A549 (cell line): ENCODE data around the gene UCP2. TPM values are rescaled to one million over a fixed set of nuclear protein-coding genes. Genes with fewer than 3 reads are reported as not detected.
A peak's percentile ranks its signal among the peaks of the same experiment; 100 is the strongest.

Experiments used
- ATAC-seq, 2 experiments: fragments of 200-7000 bp in 1 of 2; fragments of >200 bp in 1 of 2; cut with Nextera tagmentation in 1 of 2; cut with Tn5 transposase in 1 of 2; 3 replicates each; pipeline versions ENCODE4 v1.8.0 to v1.9.1; 2018 to 2020; ENCODE audit warnings: mild to moderate bottlenecking in 1 of 2, moderate library complexity in 1 of 2
- CTCF ChIA-PET: fragments of 300-600 bp; sonication (Branson Sonifier 250); formaldehyde crosslinking; extraction: SDS; loops from one replicate; lab custom pipeline; 2021; ENCODE audit warnings: antibody characterized with exemption, inconsistent platforms; lab: Yijun Ruan, JAX
- POLR2A ChIA-PET: fragments of 350-600 bp; formaldehyde crosslinking; extraction: SDS; loops from one replicate; lab custom pipeline; 2021; ENCODE audit warnings: antibody characterized with exemption, inconsistent platforms; lab: Yijun Ruan, JAX
- DNase-seq, 2 experiments: peaks; one replicate each; pipeline versions ENCODE4 v3.0.0 to v3.0.0-alpha.2; 2011 to 2016; ENCODE audit warnings: low read depth in 1 of 2, low spot score in 1 of 2
- FAIRE-seq: peaks from 2 replicates; lab custom pipeline; 2011; peaks lifted over from hg19 to GRCh38; lab: Jason Lieb, UNC
- H3K27ac ChIP-seq, 2 experiments: fragments of >200 bp; sonication (Bioruptor Twin); formaldehyde crosslinking; 3 replicates each; pipeline ENCODE4 v1.5.1; 2016 to 2017
- H3K4me1 ChIP-seq: fragments of >200 bp; sonication (Bioruptor Twin); formaldehyde crosslinking; 3 replicates; pipeline ENCODE4 v1.6.1; 2016
- H3K4me2 ChIP-seq: fragments of >200 bp; sonication (Bioruptor Twin); formaldehyde crosslinking; 3 replicates; pipeline ENCODE4 v1.6.1; 2016
- H3K4me3 ChIP-seq: fragments of >200 bp; sonication (Bioruptor Twin); formaldehyde crosslinking; 3 replicates; pipeline ENCODE4 v1.5.1; 2016
- H3K9me3 ChIP-seq: fragments of >200 bp; sonication (Bioruptor Twin); formaldehyde crosslinking; 3 replicates; pipeline ENCODE4 v1.6.1; 2016
- BCL3 ChIP-seq: fragments of >200 bp; sonication (Bioruptor Twin); formaldehyde crosslinking; IDR thresholded peaks from 3 replicates; pipeline ENCODE4 v1.6.1; 2016
- CHD4 ChIP-seq: fragments of 200-600 bp; sonication (generic); IDR thresholded peaks from 2 replicates; pipeline ENCODE4 v1.6.1; 2016; ENCODE audit warnings: antibody characterized with exemption, mild to moderate bottlenecking, borderline replicate concordance
- EHMT2 ChIP-seq: fragments of 200-600 bp; sonication (generic); IDR thresholded peaks from 2 replicates; pipeline ENCODE4 v1.6.1; 2016; ENCODE audit warnings: antibody characterized with exemption, low read depth, mild to moderate bottlenecking, moderate library complexity
- EP300 ChIP-seq, 2 experiments: fragments of >200 bp; sonication (Bioruptor Twin); formaldehyde crosslinking; IDR thresholded peaks; 2 replicates in 1 of 2; 3 replicates in 1 of 2; pipeline ENCODE4 v1.6.1; 2016 to 2017
- FOXS1 ChIP-seq: fragments of 250-450 bp; sonication (Bioruptor Pico); IDR thresholded peaks from 2 replicates; pipeline ENCODE4 v1.5.0; 2020; ENCODE audit warnings: mild to moderate bottlenecking, moderate library complexity
- HDAC2 ChIP-seq: fragments of 200-600 bp; sonication (generic); IDR thresholded peaks from 2 replicates; pipeline ENCODE4 v1.6.1; 2016
- HOXB5 ChIP-seq: fragments of 250-450 bp; sonication (Bioruptor Pico); IDR thresholded peaks from 2 replicates; pipeline ENCODE4 v1.5.0; 2020; ENCODE audit warnings: mild to moderate bottlenecking, moderate library complexity
- JUNB ChIP-seq: fragments of >200 bp; sonication (Bioruptor Twin); formaldehyde crosslinking; IDR thresholded peaks from 2 replicates; pipeline ENCODE4 v1.6.1; 2016
- KDM5A ChIP-seq: fragments of 200-600 bp; sonication (generic); IDR thresholded peaks from 2 replicates; pipeline ENCODE4 v1.6.1; 2016; ENCODE audit warnings: antibody characterized with exemption, mild to moderate bottlenecking
- MYC ChIP-seq: IDR thresholded peaks from 2 replicates; pipeline ENCODE4 v1.6.1; 2012; ENCODE audit warnings: mild to moderate bottlenecking, inconsistent platforms, low read length, improper control_type of control experiment, borderline replicate concordance
- NR3C1 ChIP-seq: fragments of >200 bp; sonication (Bioruptor Twin); formaldehyde crosslinking; IDR thresholded peaks from 3 replicates; pipeline ENCODE4 v1.6.1; 2017
- PBX3 ChIP-seq: IDR thresholded peaks from 2 replicates; pipeline ENCODE4 v1.6.1; 2012
- PHF8 ChIP-seq: fragments of 200-600 bp; sonication (generic); IDR thresholded peaks from 2 replicates; pipeline ENCODE4 v1.6.1; 2016; ENCODE audit warnings: low read depth, mild to moderate bottlenecking, antibody characterized with exemption, moderate library complexity, borderline replicate concordance
- POLR2AphosphoS2 ChIP-seq: conservative IDR thresholded peaks from 2 replicates; pipeline ENCODE4 v1.6.1; 2012; ENCODE audit warnings: low read length, improper control_type of control experiment, inconsistent platforms
- RFX5 ChIP-seq: fragments of 450-650 bp; IDR thresholded peaks from 2 replicates; pipeline ENCODE4 v1.7.1; 2014; ENCODE audit warnings: antibody characterized with exemption, mild to moderate bottlenecking, moderate library complexity
- TP53 ChIP-seq: fragments of 250-450 bp; sonication (Bioruptor Pico); IDR thresholded peaks from 2 replicates; pipeline ENCODE4 v1.5.0; 2021; ENCODE audit warnings: mild to moderate bottlenecking, moderate library complexity
- ZFP36 ChIP-seq: fragments of 450-650 bp; IDR thresholded peaks from 2 replicates; pipeline ENCODE4 v1.6.1; 2014; ENCODE audit warnings: borderline replicate concordance; ENCODE audit not compliant: partially characterized antibody
- ZSCAN20 ChIP-seq: fragments of 250-450 bp; sonication (Bioruptor Pico); IDR thresholded peaks from 2 replicates; pipeline ENCODE4 v1.8.0; 2022; ENCODE audit warnings: mild to moderate bottlenecking, moderate library complexity
- WGBS: methylation state at CpG from one replicate; pipeline ENCODE4 v1.1.6; 2017; ENCODE audit errors: missing lambda C conversion rate; 5-methylcytosine and 5-hydroxymethylcytosine counted together
- polyA plus RNA-seq, 4 experiments: library from polyadenylated mRNA; depleted of rRNA in 3 of 4; stranded (reverse); fragments of >200 nt; fragmentation: RNase III in 1 of 4; extraction: RNeasy Plus Mini Kit Qiagen cat#74134 plus additional on column Dnase treatment in 1 of 4; gene quantifications; 2 replicates in 3 of 4; 3 replicates in 1 of 4; pipeline ENCODE4 v1.2.3, GENCODE V29; 2011 to 2017
- TF ChIP-seq, protein P1 (sequence below): fragments of >200 bp; sonication (Bioruptor Twin); formaldehyde crosslinking; IDR thresholded peaks from 3 replicates; pipeline ENCODE4 v1.5.1; 2016
- TF ChIP-seq, protein P2 (sequence below): fragments of 200-600 bp; sonication (generic); IDR thresholded peaks from 2 replicates; pipeline ENCODE4 v1.6.1; 2016; ENCODE audit warnings: antibody characterized with exemption, mild to moderate bottlenecking, moderate library complexity
- TF ChIP-seq, protein P3 (sequence below): fragments of 450-650 bp; IDR thresholded peaks from 2 replicates; pipeline ENCODE4 v1.6.1; 2014; ENCODE audit warnings: antibody characterized with exemption

UCP2 gene
- polyA plus RNA-seq, 2 of the 4 experiments (the other 2 are of a cell fraction), result 51.6 to 131 TPM

- TF ChIP-seq KDM5A, result no peak
- no peak for TF ChIP-seq RFX5
- TF ChIP-seq, protein P1, sequence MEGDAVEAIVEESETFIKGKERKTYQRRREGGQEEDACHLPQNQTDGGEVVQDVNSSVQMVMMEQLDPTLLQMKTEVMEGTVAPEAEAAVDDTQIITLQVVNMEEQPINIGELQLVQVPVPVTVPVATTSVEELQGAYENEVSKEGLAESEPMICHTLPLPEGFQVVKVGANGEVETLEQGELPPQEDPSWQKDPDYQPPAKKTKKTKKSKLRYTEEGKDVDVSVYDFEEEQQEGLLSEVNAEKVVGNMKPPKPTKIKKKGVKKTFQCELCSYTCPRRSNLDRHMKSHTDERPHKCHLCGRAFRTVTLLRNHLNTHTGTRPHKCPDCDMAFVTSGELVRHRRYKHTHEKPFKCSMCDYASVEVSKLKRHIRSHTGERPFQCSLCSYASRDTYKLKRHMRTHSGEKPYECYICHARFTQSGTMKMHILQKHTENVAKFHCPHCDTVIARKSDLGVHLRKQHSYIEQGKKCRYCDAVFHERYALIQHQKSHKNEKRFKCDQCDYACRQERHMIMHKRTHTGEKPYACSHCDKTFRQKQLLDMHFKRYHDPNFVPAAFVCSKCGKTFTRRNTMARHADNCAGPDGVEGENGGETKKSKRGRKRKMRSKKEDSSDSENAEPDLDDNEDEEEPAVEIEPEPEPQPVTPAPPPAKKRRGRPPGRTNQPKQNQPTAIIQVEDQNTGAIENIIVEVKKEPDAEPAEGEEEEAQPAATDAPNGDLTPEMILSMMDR, result no peak
- TF ChIP-seq FOXS1 (CRISPR knock-in tag), result no peak
These were observed 37.9 kb upstream of the UCP2 start (continued) for GRCh38 chr11:74020539-74020938.

DNA sequence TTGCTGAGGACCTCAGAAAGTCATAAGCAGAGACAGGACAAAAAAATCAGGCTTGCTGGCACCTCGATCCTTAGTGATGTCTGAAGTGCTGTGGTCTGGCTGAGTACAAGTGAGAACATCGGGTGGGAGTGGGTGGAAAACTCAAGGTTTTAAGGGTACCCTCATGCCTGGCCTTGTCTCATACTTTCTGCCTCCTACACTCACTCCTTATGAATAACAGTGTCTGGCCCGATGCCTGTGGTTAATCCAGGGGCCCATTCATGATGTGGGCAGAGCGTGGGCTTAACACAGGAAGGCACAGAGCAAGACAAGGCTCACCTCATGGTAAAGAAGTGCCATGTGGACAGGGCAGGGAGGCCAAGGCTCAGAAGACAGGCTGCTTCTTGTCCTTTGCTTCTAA is 37.2 kb upstream of the UCP2 start:
- POLR2A ChIA-PET, result no interaction called here
- ATAC-seq, result no peak
- no peak overlapping the region for H3K4me2 ChIP-seq
- 93% methylated on average over 4 of the region's 4 CpGs for WGBS
- H3K27ac ChIP-seq, result no peak overlapping the region
- no peak overlapping the region for H3K4me3 ChIP-seq
- CTCF ChIA-PET, result interaction anchor here (1.6 kb wide), 1 partner anchor 56 kb away, joined by 4 read pairs; no protein-coding TSS in a partner anchor
- TF ChIP-seq CHD4 (no peak), MYC (no peak), HOXB5 (CRISPR knock-in tag) (no peak), ZFP36 (no peak), EP300 (IDR thresholded peaks at IDR 0.05) (no peak), ZSCAN20 (CRISPR knock-in tag) (no peak), BCL3 (no peak), TP53 (CRISPR knock-in tag) (no peak), JUNB (no peak), PBX3 (no peak)
- TF ChIP-seq, all 56 proteins: peak for 0
- FAIRE-seq (no peak), DNase-seq (no peak)
- peaks cover 10% of the 10 kb centered on the region; the same call in 2 of the 3 replicates for H3K4me1 ChIP-seq
- H3K9me3 ChIP-seq, result no peaks in the 10 kb centered on the region

DNA sequence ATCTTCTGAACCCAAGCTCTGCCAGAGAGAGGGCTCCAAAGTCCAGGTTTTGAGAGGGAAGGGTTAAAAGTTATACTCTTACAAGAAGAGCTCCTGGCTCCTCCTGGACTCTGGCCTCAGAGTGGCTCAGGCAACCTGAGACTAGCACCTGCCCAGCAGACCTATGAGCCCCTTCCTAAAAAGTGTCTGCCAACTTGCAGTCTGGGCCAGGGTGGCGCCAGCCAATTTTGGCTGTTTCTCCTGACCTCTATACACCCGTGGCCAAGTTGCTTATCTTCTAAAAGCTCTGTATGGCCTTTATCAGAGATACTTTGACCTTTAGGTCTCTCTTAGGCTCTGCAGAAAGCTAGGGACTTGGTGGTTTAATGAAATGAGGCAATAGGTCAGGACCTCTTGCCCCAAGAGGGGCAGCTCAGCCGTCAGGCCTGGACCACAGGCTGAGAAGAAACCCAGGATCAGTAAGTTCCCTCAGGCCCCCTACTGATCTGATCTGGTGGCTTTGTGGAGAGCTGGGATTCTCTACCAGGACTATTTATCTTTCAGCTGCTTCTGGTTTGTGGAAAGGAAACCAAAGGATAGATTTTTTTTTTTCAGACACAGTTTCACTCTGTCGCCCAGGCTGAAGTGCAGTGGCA is 36.6 kb upstream of the UCP2 start:
- H3K4me3 ChIP-seq, result no peak overlapping the region
- DNase-seq (no peak), ATAC-seq (no peak), FAIRE-seq (no peak)
- H3K4me1 ChIP-seq, result peaks cover 7% of the 10 kb centered on the region; the same call in 2 of the 3 replicates
- CTCF ChIA-PET, result interaction anchor here (0.6 to 1.6 kb wide), 3 partner anchors 13 to 434 kb away, joined by 3 to 4 read pairs (median 4); no protein-coding TSS in a partner anchor
- peak overlapping the region in 1 of 2 experiments; percentile 56; a peak in 3 of 6 replicates for H3K27ac ChIP-seq
- POLR2A ChIA-PET, result no interaction called here
- no peaks in the 10 kb centered on the region for H3K9me3 ChIP-seq
- WGBS, result 89% methylated on average over 4 of the region's 4 CpGs
- no peak overlapping the region for H3K4me2 ChIP-seq
- TF ChIP-seq HDAC2 (no peak), EHMT2 (no peak), POLR2AphosphoS2 (no peak), ZFP36 (no peak), NR3C1 (no peak), BCL3 (no peak), PHF8 (no peak)
- TF ChIP-seq, protein P1, result no peak
- TF ChIP-seq, protein P2, sequence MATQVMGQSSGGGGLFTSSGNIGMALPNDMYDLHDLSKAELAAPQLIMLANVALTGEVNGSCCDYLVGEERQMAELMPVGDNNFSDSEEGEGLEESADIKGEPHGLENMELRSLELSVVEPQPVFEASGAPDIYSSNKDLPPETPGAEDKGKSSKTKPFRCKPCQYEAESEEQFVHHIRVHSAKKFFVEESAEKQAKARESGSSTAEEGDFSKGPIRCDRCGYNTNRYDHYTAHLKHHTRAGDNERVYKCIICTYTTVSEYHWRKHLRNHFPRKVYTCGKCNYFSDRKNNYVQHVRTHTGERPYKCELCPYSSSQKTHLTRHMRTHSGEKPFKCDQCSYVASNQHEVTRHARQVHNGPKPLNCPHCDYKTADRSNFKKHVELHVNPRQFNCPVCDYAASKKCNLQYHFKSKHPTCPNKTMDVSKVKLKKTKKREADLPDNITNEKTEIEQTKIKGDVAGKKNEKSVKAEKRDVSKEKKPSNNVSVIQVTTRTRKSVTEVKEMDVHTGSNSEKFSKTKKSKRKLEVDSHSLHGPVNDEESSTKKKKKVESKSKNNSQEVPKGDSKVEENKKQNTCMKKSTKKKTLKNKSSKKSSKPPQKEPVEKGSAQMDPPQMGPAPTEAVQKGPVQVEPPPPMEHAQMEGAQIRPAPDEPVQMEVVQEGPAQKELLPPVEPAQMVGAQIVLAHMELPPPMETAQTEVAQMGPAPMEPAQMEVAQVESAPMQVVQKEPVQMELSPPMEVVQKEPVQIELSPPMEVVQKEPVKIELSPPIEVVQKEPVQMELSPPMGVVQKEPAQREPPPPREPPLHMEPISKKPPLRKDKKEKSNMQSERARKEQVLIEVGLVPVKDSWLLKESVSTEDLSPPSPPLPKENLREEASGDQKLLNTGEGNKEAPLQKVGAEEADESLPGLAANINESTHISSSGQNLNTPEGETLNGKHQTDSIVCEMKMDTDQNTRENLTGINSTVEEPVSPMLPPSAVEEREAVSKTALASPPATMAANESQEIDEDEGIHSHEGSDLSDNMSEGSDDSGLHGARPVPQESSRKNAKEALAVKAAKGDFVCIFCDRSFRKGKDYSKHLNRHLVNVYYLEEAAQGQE, result no peak
- TF ChIP-seq, protein P3, sequence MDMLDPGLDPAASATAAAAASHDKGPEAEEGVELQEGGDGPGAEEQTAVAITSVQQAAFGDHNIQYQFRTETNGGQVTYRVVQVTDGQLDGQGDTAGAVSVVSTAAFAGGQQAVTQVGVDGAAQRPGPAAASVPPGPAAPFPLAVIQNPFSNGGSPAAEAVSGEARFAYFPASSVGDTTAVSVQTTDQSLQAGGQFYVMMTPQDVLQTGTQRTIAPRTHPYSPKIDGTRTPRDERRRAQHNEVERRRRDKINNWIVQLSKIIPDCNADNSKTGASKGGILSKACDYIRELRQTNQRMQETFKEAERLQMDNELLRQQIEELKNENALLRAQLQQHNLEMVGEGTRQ, result no peak
